Right renal cortex interstitium (tissue), 3 donors: ENCODE results near the gene MEX3A. TPM values are rescaled to one million over a fixed set of nuclear protein-coding genes. Genes with fewer than 3 reads are reported as not detected.

Source experiments
- DNase-seq, 3 donors: peaks; one replicate each; pipeline ENCODE4 v3.0.0-alpha.2; 2013; ENCODE audit warnings: low read depth in 3 of 3, low spot score in 2 of 3
- polyA plus RNA-seq, 3 donors: library from polyadenylated mRNA; unstranded; fragments of 120-200 nt; gene quantifications; one replicate each; pipeline ENCODE4 v1.2.1, GENCODE V29; 2013; ENCODE audit not compliant: insufficient read length in 3 of 3

The MEX3A gene
- polyA plus RNA-seq, 3 donors: 42.6 to 44.5 (median 44.2) TPM

DNA sequence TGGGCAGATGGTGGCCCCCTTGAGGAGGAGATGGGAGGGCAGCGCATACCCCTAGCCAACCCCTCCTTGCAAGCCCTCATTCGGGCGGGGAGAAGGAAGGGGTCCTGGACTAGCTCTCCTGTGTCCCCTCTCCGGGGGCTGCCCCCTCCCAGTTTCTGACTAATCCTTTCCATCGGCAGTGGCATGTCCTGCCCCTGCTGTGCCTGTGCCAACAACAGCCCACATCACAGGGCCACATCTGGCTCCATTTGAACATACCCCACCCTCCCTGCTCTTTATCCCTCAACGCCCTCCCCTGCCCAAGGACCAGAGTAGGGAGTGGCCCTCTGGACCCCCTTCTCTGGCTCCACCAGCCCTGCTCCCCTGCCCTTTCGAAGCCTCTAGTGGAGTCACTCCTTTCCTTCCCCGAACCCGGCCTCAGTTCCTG, 21.3 kb upstream of the MEX3A start:
- no peak for DNase-seq

DNA sequence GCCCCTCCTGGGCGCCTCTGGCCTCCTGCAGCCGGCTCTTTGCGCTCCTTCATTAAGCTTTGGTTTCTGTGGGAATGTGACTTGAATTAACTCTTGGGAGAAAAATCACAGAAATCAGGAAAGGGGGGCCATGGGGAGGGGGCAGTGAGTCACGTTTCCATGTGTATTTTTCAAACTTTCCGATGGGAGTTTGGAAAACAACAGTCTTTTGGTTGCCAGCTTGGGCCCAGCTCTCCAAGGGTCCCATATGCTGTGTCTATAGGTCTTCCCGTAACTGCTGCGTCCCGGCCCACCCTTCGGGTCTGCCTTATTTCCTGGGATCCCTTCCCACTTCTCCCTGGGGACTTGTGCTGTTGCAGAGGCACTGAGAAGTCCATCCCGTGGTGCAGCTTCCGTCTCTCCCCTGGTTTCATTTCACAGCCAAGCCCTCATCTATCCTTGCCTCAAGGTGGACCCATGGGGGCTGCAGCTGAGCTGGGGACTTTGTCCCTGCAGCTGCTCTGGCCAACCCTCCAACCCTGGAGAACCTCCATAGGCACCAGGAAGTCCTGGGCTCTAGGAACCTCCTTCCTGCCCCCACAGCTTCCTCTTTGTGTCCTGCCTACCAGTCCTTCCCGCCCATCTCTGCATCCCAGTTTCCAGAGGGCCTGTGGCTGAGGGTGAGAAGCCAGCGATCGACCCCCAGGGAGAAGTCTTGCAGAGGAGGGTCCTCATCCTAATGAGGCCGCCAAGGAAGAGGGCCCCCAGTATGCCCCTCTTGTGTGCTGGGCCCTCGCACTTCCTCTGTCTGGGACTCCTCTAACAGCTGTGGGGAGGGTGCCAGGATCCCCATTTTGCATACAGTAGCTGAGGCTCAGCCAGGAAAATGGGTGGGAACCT, 20.6 kb upstream of the MEX3A start:
- no peak for DNase-seq

DNA sequence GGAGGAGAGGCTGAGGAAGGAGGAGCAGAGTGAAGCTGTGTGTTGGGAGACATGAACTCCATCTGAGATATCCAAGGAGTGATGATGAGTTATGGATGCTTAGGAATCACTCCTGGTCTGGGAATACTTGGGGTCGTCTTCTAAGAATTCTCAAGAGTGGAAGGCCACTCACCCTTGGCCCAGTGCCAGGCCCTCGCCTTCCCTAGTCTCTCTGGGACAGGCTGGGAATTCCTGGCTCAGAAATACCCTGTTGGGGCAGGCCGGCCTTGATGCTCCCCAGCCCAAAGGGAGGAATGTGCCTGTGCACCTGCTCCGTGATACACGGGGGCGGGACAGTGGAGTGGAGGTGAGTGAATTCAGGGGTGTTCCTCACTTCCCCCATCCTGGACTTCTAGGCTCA, 19.6 kb upstream of the MEX3A start:
- DNase-seq: no peak

DNA sequence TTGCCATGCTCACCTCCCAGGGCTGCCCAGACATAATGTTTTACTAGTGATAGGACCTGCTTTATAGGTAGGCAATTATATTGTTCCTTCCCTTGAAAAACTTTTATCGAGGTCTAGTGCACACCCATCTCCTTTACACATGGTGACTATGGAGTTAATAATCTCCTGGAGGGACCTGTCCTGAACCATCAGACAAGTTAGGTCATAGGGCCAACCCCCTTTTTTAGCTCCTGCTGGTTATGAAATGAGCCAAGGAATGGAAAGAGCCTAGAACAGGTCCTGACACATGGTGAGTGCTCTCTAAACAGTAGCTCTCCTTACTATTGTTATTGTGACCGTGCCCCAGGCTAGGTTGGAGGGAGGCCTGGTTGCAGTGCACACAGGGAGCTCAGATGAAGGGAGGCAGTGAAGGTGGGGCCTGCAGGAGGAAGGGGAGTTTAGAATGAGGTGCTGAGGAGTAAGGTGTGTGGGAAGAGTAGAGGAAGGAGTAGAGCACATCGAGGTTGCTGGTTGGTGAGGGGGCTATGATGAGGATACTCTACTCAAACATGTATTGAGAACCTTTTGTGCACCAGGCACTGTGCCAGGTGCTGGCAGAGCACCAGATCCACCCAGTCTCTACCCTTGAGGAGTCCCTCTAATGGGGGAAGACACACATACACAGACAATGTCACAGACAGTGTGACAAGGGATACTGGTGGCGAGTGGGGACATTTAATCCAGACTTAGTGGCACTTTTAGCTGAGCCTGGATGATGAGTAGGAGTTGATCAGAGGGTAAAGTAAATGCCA, 18.1 kb upstream of the MEX3A start:
- DNase-seq: no peak

DNA sequence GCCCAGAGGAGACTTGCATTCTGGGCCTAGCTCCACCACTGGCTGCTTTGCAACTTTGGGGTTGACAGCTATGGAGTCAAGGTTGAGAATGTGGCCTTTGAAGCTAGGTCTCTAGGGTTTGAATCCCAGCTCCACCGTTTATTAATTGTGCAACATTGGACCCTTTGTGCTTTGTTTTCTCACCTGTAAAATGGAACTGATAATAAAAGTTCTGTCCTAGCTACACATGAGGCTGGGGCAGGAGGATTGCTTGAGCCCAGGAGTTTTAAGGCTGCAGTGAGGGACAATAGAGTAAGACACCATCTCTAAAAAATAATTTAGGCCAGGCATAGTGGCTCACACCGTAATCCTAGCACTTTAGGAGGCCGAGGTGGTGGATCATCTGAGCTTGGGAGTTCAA, 17.0 kb upstream of the MEX3A start:
- no peak for DNase-seq

DNA sequence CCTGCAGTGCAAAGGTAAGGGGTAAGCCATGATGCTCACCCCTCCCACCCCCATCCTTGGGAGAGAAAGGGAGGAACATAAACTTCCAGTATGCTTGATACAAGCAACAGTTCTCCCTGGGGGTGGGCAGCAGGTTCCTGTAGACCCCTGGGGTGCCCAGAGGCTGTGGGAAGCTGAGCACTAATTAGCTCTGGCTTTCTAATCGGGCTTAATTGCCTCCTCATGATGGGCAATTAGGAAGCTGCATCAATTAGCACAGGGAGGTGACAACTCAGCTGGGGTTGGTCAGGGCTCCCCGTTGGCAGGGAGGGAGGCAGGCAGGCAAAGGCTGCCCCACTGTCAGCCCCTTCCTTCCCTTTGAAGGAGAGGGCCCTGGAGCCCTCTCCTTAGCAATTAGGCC, 16.5 kb upstream of the MEX3A start:
- DNase-seq: no peak

GRCh38 chr1:156097499-156098178, 15.4 kb upstream of the MEX3A start:
- no peak for DNase-seq

GRCh38 chr1:156096640-156097391, 14.6 kb upstream of the MEX3A start:
- no peak for DNase-seq

DNA sequence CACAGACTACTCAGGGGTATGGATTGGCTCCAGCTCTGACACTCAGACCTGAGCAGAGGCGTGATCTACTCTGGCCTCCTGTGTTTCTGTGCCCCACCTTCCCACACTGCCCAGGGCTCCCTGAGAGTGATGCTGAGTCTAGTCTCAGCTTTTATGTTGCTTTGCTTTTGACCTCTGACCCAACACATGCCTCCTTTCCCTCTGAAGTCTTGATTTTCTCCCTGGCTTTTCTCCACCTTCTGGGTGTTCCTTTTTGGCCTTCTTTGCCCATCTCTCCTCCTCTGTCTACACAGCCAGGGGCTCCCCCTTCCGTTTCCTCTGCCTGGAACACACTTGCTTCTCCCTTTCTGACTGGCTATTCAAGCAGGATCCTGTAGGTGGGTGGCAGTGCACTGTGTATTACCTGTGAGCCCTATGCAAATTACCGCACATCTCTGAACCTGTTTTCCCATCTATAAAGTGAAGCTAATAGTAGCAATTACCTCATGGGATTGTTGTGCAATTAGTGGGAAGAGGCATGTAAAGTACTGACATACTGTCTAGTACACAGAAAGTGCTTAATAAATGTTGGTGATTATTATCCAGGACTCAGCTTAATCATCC, 13.7 kb upstream of the MEX3A start:
- no peak for DNase-seq

DNA sequence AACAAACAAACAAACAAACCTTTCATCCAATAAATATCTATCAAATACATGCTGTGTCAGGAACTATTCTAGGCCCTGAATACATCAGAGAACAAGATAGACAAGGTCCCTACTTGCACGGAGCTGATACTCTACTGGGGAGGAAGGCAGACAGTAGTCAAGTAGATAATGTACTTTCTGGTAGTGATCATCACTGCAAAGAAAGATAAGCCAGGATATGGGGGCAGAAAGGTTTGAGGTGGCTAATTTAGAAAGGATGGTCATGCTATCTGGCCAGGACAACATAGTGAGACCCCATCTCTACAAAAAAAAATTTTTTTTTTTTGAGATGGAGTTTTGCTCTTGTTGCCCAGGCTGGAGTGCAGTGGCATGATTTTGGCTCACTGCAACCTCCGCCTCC, 9.3 kb upstream of the MEX3A start:
- DNase-seq: no peak

DNA sequence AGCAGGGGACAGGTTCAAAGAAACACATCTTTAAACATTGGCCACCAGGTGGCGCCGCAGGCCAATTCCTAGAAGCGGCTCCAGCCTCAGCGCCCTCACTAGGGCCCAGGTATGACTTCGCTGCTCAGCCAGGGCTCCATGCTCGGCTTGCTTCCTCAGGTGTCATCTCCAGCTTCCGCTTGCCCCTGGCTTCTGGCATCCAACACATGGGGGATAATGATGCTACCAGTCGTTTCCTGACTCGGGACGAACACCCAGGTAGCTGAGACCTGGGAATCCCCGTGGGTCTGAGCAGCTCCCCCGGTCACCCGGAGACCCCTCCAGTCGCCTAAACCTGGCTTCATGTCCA, 8.5 kb upstream of the MEX3A start:
- DNase-seq: no peak

DNA sequence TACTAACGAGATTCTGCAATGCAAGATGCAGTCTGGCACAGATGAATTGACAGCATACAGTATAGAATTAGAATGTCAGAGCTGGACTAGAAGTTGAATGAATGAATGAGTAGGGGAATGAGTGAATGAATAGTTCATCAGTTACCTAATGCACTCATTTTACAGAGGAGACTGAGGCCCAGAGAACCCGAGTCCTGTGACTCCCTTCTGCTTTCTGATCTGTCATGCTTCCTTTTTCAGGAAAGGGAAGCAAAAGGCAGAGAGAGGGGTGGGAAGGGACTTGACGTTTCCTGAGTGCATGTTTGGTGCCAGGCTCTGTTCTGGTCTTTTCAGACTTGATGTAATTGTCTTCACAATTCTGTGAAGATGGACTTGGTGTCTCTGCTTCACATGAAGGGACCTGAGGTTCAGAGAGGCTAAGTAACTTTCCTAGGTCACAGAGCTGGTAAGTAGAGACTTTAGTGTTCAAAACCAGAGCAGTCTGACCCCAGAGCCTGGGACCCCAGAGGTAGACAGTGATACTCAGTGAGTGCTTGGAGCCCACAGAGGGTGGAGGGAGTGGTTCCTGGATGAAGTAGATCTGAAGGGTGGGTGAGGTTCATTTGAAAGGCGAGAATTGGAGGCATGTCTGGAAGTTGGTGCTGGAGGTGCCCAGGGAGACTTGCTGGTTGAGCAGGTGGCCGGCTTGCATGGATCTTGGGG, 8.0 kb upstream of the MEX3A start:
- DNase-seq: no peak

DNA sequence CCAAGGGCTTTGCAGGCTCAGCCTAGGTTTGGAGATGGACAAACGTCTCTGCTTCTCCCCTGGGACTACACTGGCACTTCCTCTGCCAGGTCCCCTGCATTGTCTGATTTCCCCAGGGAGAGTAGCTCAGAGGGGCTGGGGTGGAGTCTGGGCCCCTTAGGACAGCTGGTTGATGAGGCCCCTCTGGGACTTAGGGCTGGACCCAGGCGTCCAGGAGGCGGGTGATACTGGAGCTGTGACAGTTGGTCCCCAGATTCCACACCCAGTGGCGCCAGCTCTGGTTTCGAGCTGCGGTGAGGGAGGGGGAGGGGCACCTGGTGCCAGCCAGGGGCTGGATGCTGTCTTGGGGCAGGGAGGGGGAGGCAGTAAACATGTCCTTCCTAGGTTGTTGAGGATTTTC, 7.4 kb upstream of the MEX3A start:
- no peak for DNase-seq

DNA sequence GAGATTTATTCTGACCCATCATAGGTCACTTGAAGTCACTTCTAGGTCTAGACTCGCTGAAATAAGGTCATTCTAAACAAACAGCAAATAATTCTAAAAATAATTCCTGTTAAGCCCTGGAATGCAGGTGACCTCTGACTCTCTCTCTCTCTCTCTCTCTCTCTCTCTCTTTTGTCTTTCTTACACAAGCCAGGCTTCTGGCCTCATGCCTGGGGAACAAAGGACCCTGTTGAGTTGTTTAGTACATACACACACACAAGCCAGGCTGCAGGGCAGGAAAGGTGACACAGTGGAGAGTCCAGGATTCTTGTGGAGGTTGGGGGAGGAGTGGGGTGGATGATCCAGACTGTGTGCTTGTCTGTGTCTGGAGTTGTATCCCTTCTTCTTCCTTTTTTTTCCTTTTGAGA, 4.0 kb upstream of the MEX3A start:
- no peak for DNase-seq

DNA sequence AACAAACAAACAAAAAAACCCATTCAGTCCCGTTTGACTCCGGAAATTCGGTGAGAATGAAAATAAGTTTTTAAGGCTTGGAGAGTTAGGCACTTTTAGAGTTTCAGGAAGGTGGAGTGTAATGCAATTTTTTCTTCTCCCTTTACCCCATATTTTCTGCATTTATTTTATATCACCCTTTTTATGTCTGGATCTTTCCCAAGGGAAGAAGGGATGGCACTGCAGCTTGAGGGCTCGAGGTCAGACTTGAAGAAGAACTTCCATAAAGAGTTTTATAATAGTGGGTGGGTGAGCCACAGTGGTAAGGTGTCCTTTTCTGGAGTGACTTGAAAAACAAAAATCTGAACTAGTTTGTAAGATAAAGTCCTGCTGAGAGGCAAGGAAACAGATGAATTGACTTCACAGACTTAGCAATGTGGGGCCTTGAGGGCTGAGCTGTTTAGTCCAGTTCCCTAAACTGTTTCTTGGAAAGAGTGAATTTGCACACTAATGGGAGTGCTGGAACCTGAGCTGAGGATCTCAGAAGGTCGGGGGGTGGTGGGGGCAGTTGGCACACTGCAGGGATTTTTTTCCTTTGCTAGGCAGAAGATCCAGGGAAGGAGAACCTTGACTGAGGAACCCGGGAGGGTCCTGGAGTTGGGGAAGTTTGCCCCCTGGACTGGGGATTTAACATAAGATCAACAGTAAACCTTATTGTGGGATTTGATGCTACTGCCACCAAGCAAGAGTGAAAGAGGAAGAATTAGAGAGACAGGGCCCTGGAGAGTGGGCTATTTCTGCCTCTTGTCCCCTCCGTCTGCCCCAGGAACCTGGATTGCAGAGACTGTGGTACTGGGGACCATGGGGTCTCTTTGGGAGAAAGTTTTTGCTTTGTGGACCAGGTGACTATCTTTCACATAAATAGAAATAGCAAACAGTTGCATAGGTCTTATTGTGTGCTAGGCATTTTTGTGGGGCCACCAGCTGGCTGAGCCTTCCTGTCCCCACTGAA, 1.8 kb upstream of the MEX3A start:
- no peak for DNase-seq

GRCh38 chr1:156081917-156082308, 352 bp downstream of the MEX3A start:
- no peak for DNase-seq

DNA sequence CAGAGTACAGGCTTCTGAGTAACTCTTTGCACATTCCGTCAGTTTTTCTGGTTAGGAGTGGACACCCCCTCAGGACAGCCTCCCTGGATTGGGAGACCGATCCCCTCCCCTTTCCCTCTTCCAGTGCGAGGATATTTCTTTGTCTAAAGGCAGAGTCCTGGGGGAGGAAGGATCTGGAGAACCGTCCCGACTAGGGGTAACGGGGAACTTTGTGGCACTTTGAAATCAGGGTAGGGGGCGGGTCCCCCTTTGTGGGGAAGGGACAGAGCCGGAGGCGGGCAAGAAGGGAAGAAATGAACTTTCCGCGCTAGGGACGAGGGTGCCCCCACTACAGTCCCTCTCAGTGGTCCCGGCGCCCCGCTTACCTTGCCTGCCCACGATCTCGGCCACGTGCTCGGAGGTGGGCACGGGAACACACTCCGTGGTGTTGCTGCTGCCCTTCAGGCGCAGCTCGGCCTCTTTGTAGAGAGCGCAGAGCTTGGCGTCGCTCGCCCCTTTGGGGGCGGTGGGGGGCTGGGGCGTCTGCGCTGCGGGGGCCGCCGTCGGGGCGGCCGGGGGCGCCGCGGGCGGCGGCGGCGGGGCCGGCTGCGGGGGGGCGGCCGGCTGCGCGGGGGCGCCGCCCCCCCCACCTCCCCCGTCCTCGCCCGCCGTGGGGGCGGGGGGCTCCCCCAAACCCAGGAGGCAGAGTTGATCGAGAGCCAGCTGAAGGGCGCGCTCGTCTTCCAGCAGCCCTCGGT, 917 bp downstream of the MEX3A start:
- no peak for DNase-seq

DNA sequence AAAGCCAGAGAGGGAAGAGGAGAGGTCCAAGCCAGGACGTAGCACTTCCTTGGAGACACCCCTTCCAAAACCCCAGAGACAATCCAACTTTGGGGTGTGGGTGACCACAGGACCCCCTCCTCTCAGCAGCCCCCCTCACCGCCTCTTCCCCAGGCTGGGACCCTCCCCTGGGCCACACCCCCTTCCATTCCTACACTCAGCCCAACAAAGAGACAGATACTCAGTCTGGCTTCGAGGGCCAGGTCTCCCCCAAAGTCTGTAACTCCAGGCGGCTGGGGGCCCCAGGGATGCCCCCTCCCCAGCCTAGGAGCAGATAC, 1.4 kb downstream of the MEX3A start:
- DNase-seq: no peak
